Measurements from ENCODE around the gene BMERB1. TPM values are rescaled to one million over a fixed set of nuclear protein-coding genes. Genes with fewer than 3 reads are reported as not detected.

BMERB1 gene
- total RNA-seq = 14.2 and 39.9 TPM in 2 replicates

GRCh38 chr16:15434425-15435215 is at the start of gene BMERB1:
Gene BMERB1 (plus strand): TSS chr16:15434588. CDS start chr16:15434654, 66 bp downstream.

DNA sequence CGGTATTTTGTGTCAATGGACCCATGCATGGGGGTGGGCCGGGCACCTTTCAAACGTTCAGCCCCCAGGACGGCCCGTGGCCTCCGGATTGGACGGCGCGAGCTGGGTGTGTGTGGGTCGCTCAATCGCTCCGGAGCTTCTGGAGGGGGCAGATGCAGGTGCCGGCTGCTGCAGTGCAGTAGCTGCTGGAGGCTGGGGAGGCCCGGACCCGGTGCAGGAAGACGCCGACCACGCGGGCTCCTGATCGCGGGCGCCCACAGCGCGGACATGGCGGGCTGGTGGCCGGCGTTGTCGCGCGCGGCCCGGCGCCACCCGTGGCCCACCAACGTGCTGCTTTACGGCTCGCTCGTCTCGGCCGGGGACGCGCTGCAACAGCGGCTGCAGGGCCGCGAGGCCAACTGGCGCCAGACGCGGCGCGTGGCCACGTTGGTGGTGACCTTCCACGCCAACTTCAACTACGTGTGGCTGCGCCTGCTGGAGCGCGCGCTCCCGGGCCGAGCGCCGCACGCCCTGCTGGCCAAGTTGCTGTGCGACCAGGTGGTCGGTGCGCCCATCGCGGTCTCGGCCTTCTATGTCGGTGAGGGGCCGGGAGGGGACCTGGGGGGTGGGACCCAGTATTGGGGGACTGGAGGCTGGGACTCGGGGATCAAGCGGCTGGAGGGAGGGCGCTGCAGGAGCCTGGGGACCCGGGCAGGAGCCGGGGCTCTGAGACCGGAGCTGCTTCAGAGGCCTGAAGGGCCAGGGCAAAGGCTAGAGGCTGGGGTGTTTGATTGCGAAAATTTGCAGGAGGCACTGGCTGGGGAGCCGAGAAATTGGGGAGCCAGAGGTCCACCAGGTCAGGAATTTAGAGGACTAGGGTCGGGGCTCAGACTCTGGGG is 38.5 kb upstream of the BMERB1 start, which contains the start of gene MPV17L:
Gene MPV17L (plus strand): TSS at position 124 of the 878 bp plus-strand sequence. CDS start 144 bp downstream, at position 268.

Other genes with a start within 250 kb of the BMERB1 start
- 2.1 and 4.2 TPM in 2 replicates for gene NPIPA5, start 56.3 kb upstream of the BMERB1 start, total RNA-seq
- gene MPV17L, start 38.8 kb upstream of the BMERB1 start, total RNA-seq = 0.66 and 0.72 TPM in 2 replicates
- 18.3 and 28.9 TPM in 2 replicates for gene MARF1, start 208.6 kb downstream of the BMERB1 start, total RNA-seq
- gene NDE1, start 215.7 kb downstream of the BMERB1 start, total RNA-seq = 38.3 and 50.3 TPM in 2 replicates